Measurements from ENCODE around the gene FBXW11. TPM values are rescaled to one million over a fixed set of nuclear protein-coding genes. Genes with fewer than 3 reads are reported as not detected.

FBXW11 gene
- polyA plus RNA-seq, 5 donors, result 44.7 to 58.4 (median 53.4) TPM

Other genes with a start within 250 kb of the FBXW11 start
- gene SMIM23, start 220.8 kb downstream of the FBXW11 start, polyA plus RNA-seq (ENCODE audit: insufficient read depth in 1 of 5, insufficient read length in 5 of 5, low replicate concordance in 1 of 5), result not detected
- gene STK10, start 181.6 kb upstream of the FBXW11 start, polyA plus RNA-seq (ENCODE audit: insufficient read depth in 1 of 5, insufficient read length in 5 of 5, low replicate concordance in 1 of 5), result 10 to 100 TPM; 16.3 to 21.2 (median 19.8) TPM
- not detected for gene EFCAB9, start 187.5 kb upstream of the FBXW11 start, polyA plus RNA-seq (ENCODE audit: insufficient read depth in 1 of 5, insufficient read length in 5 of 5, low replicate concordance in 1 of 5)